ENCODE measurements around the gene FZD1. TPM values are rescaled to one million over a fixed set of nuclear protein-coding genes. Genes with fewer than 3 reads are reported as not detected.

Gene FZD1
- total and polyA plus RNA-seq, 4 donors, result 4.1 to 55.8 (median 11.7) TPM

DNA sequence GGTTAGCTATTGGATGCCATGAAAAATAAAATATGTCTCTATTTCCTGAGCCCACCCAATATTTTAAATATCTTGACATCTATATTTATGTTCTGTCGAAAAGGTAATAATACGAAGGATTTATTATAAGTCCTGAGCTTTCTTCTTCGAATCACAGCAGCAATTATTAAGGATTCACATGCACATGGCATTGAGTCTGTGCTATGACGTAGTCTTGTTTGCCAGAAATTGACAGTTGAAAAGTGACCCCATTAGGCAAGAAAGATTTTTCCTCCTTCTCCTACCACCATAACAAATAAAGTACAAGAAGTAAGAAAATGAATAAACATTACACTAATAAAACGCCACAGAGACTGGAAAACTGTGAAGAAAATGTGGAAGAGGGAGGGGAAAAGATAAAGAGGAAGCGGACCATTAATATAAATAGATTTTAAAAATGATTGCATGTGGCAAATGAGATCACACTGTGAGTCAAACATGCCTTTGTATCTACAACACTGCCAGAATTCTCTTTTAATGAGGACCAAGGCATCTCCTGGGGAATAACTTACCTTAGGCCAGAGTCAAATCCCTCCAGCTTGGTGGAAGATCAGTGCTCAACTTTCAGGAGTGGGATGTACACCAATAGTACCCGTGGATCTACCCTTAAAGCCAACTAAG, 21.6 kb downstream of the FZD1 start:
- no peak overlapping the region for H3K4me3 ChIP-seq
- peaks cover 0 to 21% (median 3%) of the 10 kb centered on the region in 5 donors for H3K4me1 ChIP-seq (ENCODE audit: control insufficient read depth in 5 of 5, insufficient read depth in 5 of 5, low read length in 5 of 5)
- 73 to 84% methylated on average over 7 of the region's 7 CpGs for WGBS, 2 donors
- no peak for TF ChIP-seq CTCF (IDR thresholded peaks at IDR 0.05; ENCODE audit: control extremely low read depth, extremely low read depth)
- H3K36me3 ChIP-seq (ENCODE audit: control insufficient read depth in 4 of 4, insufficient read depth in 4 of 4, low read length in 4 of 4), result no peaks in the 10 kb centered on the region
- no peak overlapping the region for H3K27ac ChIP-seq (ENCODE audit: low read depth in 1 of 2, low read length in 1 of 2)
- H3K27me3 ChIP-seq (ENCODE audit: control insufficient read depth in 3 of 3, insufficient read depth in 3 of 3, low read length in 2 of 3), result no peaks in the 10 kb centered on the region
- no peak overlapping the region for H3K9ac ChIP-seq (ENCODE audit: insufficient read depth in 1 of 2, low read length in 2 of 2)
- DNase-seq (no peak), ATAC-seq (ENCODE audit: insufficient read depth, low FRiP score) (no peak)
- no peaks in the 10 kb centered on the region for H3K9me3 ChIP-seq (ENCODE audit: control insufficient read depth in 4 of 4, insufficient read depth in 3 of 4, low read length in 3 of 4)

DNA sequence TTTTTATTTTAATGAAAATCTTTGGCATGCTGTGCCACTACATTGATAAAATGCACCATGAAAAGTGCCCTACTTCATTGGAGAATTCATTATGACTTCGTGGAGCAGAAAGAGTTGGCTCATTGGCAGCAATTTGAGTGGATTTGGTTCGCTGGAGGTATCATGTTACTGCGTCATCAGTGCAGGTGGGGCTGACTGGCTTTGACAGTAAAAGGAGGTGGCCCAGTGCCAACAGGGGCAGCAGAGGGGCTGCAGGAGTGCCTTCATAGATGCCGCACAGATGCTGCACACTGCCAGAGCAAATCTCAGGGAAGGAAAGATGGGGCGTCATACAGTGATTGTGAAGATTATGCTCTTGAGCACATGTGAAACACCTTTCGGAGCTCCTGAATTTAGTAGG, 22.2 kb downstream of the FZD1 start:
- no peak for ATAC-seq (ENCODE audit: insufficient read depth, low FRiP score)
- Histone ChIP-seq H3K36me3 (ENCODE audit: control insufficient read depth in 4 of 4, insufficient read depth in 4 of 4, low read length in 4 of 4) (no peaks in the 10 kb centered on the region), H3K27me3 (ENCODE audit: control insufficient read depth in 3 of 3, insufficient read depth in 3 of 3, low read length in 2 of 3) (no peaks in the 10 kb centered on the region), H3K9ac (ENCODE audit: insufficient read depth in 1 of 2, low read length in 2 of 2) (no peak overlapping the region), H3K27ac (ENCODE audit: low read depth in 1 of 2, low read length in 1 of 2) (no peak overlapping the region), H3K4me1 (ENCODE audit: control insufficient read depth in 5 of 5, insufficient read depth in 5 of 5, low read length in 5 of 5) (peaks cover 0 to 21% (median 3%) of the 10 kb centered on the region in 5 donors), H3K4me3 (no peak overlapping the region), H3K9me3 (ENCODE audit: control insufficient read depth in 4 of 4, insufficient read depth in 3 of 4, low read length in 3 of 4) (no peaks in the 10 kb centered on the region)
- peak in 1 of 3 donors; percentile 13 for DNase-seq
- 85 to 91% methylated on average over 6 of the region's 6 CpGs for WGBS, 2 donors
- TF ChIP-seq CTCF (IDR thresholded peaks at IDR 0.05; ENCODE audit: control extremely low read depth, extremely low read depth), result no peak

DNA sequence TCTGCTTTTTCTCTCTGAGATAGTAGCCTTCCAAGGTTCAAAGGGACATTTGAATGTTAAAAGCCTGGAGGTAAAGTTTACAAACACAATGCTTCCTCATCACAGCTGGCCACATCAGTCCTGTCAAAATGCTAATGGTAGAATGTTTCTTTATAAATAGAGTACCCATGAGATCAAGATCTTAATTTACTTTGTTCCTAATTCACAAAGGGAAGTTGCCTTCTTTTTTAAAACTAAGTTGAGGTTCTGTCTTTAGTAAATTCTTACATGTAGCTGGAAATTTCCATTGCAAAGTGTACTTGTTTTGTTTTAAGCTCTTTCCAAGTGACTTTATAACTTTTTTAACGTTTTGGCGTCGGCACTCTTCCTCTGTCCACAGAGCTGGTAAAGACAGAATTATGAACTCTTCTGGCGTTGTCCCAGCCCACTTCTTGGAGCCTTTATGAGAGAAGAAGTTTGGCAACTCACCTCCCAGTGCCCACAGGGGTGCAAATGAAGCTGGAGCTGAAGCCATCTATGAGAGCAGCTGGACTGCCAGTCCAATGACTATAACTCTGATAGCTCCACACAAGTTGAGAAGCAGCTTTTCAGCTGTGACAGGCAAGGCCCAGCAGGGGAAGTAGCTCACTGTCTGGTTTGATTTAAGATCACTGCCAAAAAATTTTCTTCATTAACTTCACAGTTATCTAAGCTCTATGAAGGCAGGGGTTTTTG, 23.3 kb downstream of the FZD1 start:
- H3K27me3 ChIP-seq (ENCODE audit: control insufficient read depth in 3 of 3, insufficient read depth in 3 of 3, low read length in 2 of 3), result no peaks in the 10 kb centered on the region
- DNase-seq (peak; percentile 39 to 68 (median 57)), ATAC-seq (ENCODE audit: insufficient read depth, low FRiP score) (no peak)
- no peak for TF ChIP-seq CTCF (IDR thresholded peaks at IDR 0.05; ENCODE audit: control extremely low read depth, extremely low read depth)
- no peaks in the 10 kb centered on the region for H3K36me3 ChIP-seq (ENCODE audit: control insufficient read depth in 4 of 4, insufficient read depth in 4 of 4, low read length in 4 of 4)
- no peaks in the 10 kb centered on the region for H3K9me3 ChIP-seq (ENCODE audit: control insufficient read depth in 4 of 4, insufficient read depth in 3 of 4, low read length in 3 of 4)
- H3K9ac ChIP-seq (ENCODE audit: insufficient read depth in 1 of 2, low read length in 2 of 2), result no peak overlapping the region
- WGBS, 2 donors, result 44 to 52% methylated on average over 4 of the region's 4 CpGs
- H3K4me1 ChIP-seq (ENCODE audit: control insufficient read depth in 5 of 5, insufficient read depth in 5 of 5, low read length in 5 of 5), result peaks cover 0 to 21% (median 3%) of the 10 kb centered on the region in 5 donors
- no peak overlapping the region for H3K27ac ChIP-seq (ENCODE audit: low read depth in 1 of 2, low read length in 1 of 2)
- H3K4me3 ChIP-seq, result no peak overlapping the region
